Astrocyte (in vitro differentiated cells and primary cell): ENCODE results near the gene NTN4.

Experiments
- CTCF ChIP-seq: IDR thresholded peaks from 2 replicates; pipeline ENCODE4 v1.5.1; 2011; ENCODE audit warnings: low read depth, mild to moderate bottlenecking, inconsistent platforms, low read length, moderate library complexity; ENCODE audit not compliant: insufficient read depth
- EZH2 ChIP-seq: IDR thresholded peaks from 2 replicates; pipeline ENCODE4 v1.6.1; 2012; ENCODE audit warnings: mild to moderate bottlenecking, low read length, inconsistent platforms; ENCODE audit not compliant: insufficient read depth

DNA sequence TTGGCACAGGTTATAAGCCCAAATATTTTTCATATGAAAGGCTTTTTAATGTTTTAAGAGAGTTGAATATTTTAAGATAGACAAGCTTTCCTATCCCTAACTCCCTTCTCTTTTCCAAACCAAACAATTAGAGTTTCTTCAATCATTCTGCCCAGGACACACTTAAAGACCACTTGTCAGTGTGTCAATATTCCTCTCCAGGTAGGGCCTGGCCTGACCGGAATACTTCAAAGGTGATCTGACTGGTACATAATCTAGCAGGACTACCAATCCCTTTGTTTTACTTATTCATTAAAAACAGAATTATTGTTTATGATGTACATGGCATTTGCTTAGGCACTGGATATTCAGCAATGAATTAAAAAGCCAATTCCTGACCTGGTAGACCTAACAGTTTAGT is 44.0 kb upstream of the NTN4 start:
- no peak for TF ChIP-seq CTCF
- no peak for TF ChIP-seq EZH2
